Measurements from ENCODE around the gene CA10. TPM values are rescaled to one million over a fixed set of nuclear protein-coding genes. Genes with fewer than 3 reads are reported as not detected.

The CA10 gene
- total RNA-seq, 1 donor from 2014 or later, result not detected

DNA sequence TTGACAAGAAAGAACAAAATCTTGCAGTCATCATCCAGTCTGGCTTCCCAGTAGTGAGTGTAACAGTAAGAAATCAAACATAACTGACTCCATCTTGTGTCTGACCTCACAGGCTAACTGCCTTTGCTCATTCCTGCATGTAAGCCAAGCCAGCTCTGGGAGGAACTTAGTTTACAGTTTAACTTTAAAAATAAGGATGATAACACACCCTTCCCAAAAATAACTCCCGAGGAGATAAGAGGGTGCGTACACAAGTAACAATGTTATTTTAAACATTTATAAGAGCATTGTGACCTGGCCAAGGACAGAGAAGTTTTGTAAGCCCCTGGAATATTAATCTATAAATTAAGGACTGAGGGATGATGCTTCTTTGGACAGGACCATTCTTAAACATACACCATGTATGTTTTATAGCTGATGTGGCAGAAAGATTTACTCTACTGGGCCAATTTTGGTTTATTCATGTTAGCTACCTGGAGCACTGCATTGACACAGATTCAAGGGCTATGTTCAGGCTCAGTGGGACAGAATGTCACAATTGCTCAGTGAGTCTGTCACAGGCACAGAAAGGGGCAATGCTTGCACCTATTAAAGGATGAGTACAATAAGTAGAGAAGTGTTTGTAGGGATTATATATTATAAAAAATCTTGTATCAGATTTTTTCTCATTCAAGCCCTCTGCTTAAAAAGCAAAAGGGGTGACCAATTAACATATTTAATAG, 554.1 kb downstream of the CA10 start:
- DNase-seq (ENCODE audit: extremely low spot score, unreplicated experiment), result no peak
- H3K9me3 Mint-ChIP-seq (ENCODE audit: unreplicated experiment), result no peaks in the 10 kb centered on the region
- H3K36me3 Mint-ChIP-seq (ENCODE audit: unreplicated experiment), result no peaks in the 10 kb centered on the region
- H3K27ac Mint-ChIP-seq (ENCODE audit: unreplicated experiment), result no peak overlapping the region
- no peak overlapping the region for H3K4me3 Mint-ChIP-seq (ENCODE audit: unreplicated experiment)
- no peaks in the 10 kb centered on the region for H3K27me3 Mint-ChIP-seq (ENCODE audit: unreplicated experiment)
- no peaks in the 10 kb centered on the region for H3K4me1 Mint-ChIP-seq (ENCODE audit: unreplicated experiment)
- no peak for TF ChIP-seq CTCF (IDR thresholded peaks at IDR 0.05)

DNA sequence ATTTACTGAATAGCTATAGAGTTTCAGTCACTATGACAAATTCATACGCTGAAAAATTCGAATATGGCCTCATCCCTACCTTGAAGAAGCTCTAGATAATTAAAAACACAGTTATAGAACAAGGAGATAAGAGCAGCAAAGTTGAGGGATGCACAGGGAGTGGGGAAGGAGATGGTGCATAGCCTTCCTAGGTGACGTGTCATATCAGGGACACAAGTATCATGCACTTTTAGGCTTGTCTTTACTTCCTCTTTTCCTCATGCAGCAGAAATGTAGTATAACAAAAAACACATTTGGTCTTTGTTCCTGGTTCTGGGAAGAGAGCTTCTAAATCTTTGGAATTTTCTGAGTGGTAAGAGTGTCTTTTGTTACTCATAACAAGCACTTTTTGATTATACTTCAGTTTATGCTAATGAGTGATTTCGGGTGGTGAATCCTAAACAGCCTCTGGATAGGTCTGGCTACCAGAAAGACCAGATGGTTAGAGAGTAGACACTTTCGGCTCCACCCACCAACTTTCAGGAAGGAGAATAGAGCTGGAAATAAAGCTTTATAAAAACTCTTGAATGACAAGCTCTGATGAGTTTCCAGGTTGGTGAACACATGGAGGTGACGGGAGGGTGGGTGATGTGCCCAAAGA, 556.8 kb downstream of the CA10 start:
- H3K27ac Mint-ChIP-seq (ENCODE audit: unreplicated experiment), result no peak overlapping the region
- no peaks in the 10 kb centered on the region for H3K4me1 Mint-ChIP-seq (ENCODE audit: unreplicated experiment)
- TF ChIP-seq CTCF (IDR thresholded peaks at IDR 0.05), result no peak
- H3K27me3 Mint-ChIP-seq (ENCODE audit: unreplicated experiment), result no peaks in the 10 kb centered on the region
- H3K9me3 Mint-ChIP-seq (ENCODE audit: unreplicated experiment), result no peaks in the 10 kb centered on the region
- no peak overlapping the region for H3K4me3 Mint-ChIP-seq (ENCODE audit: unreplicated experiment)
- no peaks in the 10 kb centered on the region for H3K36me3 Mint-ChIP-seq (ENCODE audit: unreplicated experiment)
- no peak for DNase-seq (ENCODE audit: extremely low spot score, unreplicated experiment)

- Mint-ChIP-seq H3K36me3 (ENCODE audit: unreplicated experiment) (no peaks in the 10 kb centered on the region), H3K4me1 (ENCODE audit: unreplicated experiment) (no peaks in the 10 kb centered on the region), H3K9me3 (ENCODE audit: unreplicated experiment) (no peaks in the 10 kb centered on the region), H3K27me3 (ENCODE audit: unreplicated experiment) (no peaks in the 10 kb centered on the region), H3K27ac (ENCODE audit: unreplicated experiment) (no peak overlapping the region), H3K4me3 (ENCODE audit: unreplicated experiment) (no peak overlapping the region)
- TF ChIP-seq CTCF (IDR thresholded peaks at IDR 0.05), result no peak
- no peak for DNase-seq (ENCODE audit: extremely low spot score, unreplicated experiment)
Observed at GRCh38 chr17:51598824-51599223, 559.7 kb downstream of the CA10 start.

DNA sequence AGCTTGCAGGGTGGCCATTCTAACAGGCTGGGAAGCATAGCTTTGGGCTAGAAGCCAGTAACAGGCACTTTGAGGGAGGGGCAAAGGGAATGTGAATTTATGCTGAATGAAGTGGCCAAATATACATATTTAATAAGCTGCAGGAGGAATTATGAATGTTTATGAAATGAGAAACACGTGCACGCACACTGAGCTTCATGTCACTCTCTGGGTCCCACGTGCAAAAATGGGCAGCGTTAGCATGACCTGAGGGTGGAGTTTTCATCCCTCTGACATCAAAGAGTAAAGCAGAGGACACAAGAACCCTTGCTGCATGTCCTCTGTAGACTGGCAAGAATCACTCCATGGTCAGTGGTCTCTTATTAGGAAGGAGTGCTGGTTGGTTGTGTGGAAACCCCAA, 561.2 kb downstream of the CA10 start:
- no peak overlapping the region for H3K27ac Mint-ChIP-seq (ENCODE audit: unreplicated experiment)
- no peak for TF ChIP-seq CTCF (IDR thresholded peaks at IDR 0.05)
- H3K27me3 Mint-ChIP-seq (ENCODE audit: unreplicated experiment), result no peaks in the 10 kb centered on the region
- H3K4me1 Mint-ChIP-seq (ENCODE audit: unreplicated experiment), result no peaks in the 10 kb centered on the region
- no peak for DNase-seq (ENCODE audit: extremely low spot score, unreplicated experiment)
- no peak overlapping the region for H3K4me3 Mint-ChIP-seq (ENCODE audit: unreplicated experiment)
- no peaks in the 10 kb centered on the region for H3K9me3 Mint-ChIP-seq (ENCODE audit: unreplicated experiment)
- no peaks in the 10 kb centered on the region for H3K36me3 Mint-ChIP-seq (ENCODE audit: unreplicated experiment)

- Mint-ChIP-seq H3K27me3 (ENCODE audit: unreplicated experiment) (no peaks in the 10 kb centered on the region), H3K4me3 (ENCODE audit: unreplicated experiment) (no peak overlapping the region), H3K27ac (ENCODE audit: unreplicated experiment) (no peak overlapping the region), H3K36me3 (ENCODE audit: unreplicated experiment) (no peaks in the 10 kb centered on the region), H3K9me3 (ENCODE audit: unreplicated experiment) (no peaks in the 10 kb centered on the region), H3K4me1 (ENCODE audit: unreplicated experiment) (no peaks in the 10 kb centered on the region)
- TF ChIP-seq CTCF (IDR thresholded peaks at IDR 0.05), result no peak
- DNase-seq (ENCODE audit: extremely low spot score, unreplicated experiment), result no peak
Observed at GRCh38 chr17:51595826-51596398, 562.6 kb downstream of the CA10 start.

All from osteocyte (in vitro differentiated cells).